NCI-H748 (cell line): ENCODE results near the gene MPHOSPH9.

Source experiments
- DNase-seq: peaks from one replicate; lab custom pipeline; 2025; ENCODE audit not compliant: unreplicated experiment; lab: John Stamatoyannopoulos, UW

Gene MPHOSPH9

DNA sequence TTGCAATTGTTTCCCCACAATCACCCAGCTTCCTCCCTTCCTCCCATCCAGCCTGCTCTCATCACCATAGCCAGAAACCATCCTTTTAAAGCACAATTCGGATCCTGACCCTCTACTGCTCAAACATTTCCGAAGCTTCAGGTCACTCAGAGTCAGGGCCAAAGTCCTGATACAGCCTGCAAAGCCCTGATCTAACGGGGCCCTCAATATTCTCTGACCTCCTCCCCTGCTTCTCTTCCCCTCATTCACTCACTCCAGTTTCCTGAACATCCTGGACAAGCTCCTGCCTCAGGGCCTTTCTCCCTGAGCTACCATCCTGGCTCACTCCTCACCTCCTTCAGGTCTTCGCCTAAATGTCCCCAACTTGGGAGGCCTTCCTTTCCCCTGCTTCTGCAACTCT, 128.1 kb downstream of the MPHOSPH9 start:
- no peak for DNase-seq
